Measurements from ENCODE around the gene FMO4.

The FMO4 gene

DNA sequence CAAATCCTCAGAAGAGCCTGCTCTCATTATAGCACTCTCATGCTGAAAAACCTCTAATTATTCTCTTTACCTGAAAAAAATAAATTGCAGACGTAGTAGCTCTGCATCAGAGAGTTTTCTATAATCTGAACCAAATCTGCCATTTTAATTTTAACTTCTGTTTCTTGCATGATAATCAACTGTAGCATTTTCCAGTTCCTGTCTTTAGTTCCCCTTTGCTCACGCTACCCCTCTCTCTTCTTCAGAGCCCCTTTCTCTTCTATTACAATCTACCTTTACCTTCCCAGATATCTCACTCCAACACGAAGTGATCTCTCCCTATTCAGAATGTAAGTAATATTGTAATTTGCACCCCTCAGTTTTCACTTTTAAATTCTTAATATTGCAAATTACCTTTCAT lies 34.3 kb upstream of the FMO4 start:
- Histone ChIP-seq H3K36me3 (ENCODE audit: control insufficient read depth in 2 of 2, insufficient read depth in 1 of 2, low read length in 2 of 2) (no peaks in the 10 kb centered on the region), H3K4me1 (ENCODE audit: control insufficient read depth, insufficient read depth, low read length) (no peaks in the 10 kb centered on the region), H3K9me3 (ENCODE audit: control insufficient read depth, insufficient read depth, low read depth, low read length) (no peaks in the 10 kb centered on the region), H3K4me3 (ENCODE audit: low read depth, low read length) (no peak overlapping the region), H3K27ac (ENCODE audit: extremely low read depth, low read depth, low read length) (no peak overlapping the region)
- POLR2A ChIA-PET: no interaction called here
- TF ChIP-seq ZFP69B (tag by site-specific recombination; IDR thresholded peaks at IDR 0.05): no peak
- no peak for TF ChIP-seq SCRT1 (tag by site-specific recombination; IDR thresholded peaks at IDR 0.05; ENCODE audit: borderline replicate concordance)
- TF ChIP-seq ZNF513 (tag by site-specific recombination; IDR thresholded peaks at IDR 0.05): no peak
- no peak for TF ChIP-seq PRDM1 (tag by site-specific recombination; IDR thresholded peaks at IDR 0.05)
- TF ChIP-seq ZNF426 (tag by site-specific recombination; IDR thresholded peaks at IDR 0.05): no peak
- TF ChIP-seq, protein P1, sequence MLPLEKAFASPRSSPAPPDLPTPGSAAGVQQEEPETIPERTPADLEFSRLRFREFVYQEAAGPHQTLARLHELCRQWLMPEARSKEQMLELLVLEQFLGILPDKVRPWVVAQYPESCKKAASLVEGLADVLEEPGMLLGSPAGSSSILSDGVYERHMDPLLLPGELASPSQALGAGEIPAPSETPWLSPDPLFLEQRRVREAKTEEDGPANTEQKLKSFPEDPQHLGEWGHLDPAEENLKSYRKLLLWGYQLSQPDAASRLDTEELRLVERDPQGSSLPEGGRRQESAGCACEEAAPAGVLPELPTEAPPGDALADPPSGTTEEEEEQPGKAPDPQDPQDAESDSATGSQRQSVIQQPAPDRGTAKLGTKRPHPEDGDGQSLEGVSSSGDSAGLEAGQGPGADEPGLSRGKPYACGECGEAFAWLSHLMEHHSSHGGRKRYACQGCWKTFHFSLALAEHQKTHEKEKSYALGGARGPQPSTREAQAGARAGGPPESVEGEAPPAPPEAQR (tag by site-specific recombination; IDR thresholded peaks at IDR 0.05): no peak
- no peak for TF ChIP-seq ZNF555 (tag by site-specific recombination; conservative IDR thresholded peaks at IDR 0.05)
- TF ChIP-seq ZNF654 (tag by site-specific recombination; IDR thresholded peaks at IDR 0.05; ENCODE audit: low read depth): no peak
- no peak for TF ChIP-seq PBX3 (CRISPR knock-in tag; IDR thresholded peaks at IDR 0.05)
- no peak for TF ChIP-seq ZNF292 (tag by site-specific recombination; IDR thresholded peaks at IDR 0.05; ENCODE audit: borderline replicate concordance, low read depth)
- TF ChIP-seq ZNF112 (tag by site-specific recombination; IDR thresholded peaks at IDR 0.05): no peak
- TF ChIP-seq ZNF777 (tag by site-specific recombination; IDR thresholded peaks at IDR 0.05; ENCODE audit: borderline replicate concordance): no peak
- TF ChIP-seq, protein P2, sequence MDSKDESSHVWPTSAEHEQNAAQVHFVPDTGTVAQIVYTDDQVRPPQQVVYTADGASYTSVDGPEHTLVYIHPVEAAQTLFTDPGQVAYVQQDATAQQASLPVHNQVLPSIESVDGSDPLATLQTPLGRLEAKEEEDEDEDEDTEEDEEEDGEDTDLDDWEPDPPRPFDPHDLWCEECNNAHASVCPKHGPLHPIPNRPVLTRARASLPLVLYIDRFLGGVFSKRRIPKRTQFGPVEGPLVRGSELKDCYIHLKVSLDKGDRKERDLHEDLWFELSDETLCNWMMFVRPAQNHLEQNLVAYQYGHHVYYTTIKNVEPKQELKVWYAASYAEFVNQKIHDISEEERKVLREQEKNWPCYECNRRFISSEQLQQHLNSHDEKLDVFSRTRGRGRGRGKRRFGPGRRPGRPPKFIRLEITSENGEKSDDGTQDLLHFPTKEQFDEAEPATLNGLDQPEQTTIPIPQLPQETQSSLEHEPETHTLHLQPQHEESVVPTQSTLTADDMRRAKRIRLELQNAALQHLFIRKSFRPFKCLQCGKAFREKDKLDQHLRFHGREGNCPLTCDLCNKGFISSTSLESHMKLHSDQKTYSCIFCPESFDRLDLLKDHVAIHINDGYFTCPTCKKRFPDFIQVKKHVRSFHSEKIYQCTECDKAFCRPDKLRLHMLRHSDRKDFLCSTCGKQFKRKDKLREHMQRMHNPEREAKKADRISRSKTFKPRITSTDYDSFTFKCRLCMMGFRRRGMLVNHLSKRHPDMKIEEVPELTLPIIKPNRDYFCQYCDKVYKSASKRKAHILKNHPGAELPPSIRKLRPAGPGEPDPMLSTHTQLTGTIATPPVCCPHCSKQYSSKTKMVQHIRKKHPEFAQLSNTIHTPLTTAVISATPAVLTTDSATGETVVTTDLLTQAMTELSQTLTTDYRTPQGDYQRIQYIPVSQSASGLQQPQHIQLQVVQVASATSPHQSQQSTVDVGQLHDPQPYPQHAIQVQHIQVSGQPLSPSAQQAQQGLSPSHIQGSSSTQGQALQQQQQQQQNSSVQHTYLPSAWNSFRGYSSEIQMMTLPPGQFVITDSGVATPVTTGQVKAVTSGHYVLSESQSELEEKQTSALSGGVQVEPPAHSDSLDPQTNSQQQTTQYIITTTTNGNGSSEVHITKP (tag by site-specific recombination; IDR thresholded peaks at IDR 0.05): no peak
- TF ChIP-seq GLI2 (tag by site-specific recombination; IDR thresholded peaks at IDR 0.05; ENCODE audit: borderline replicate concordance, low read depth): no peak
- TF ChIP-seq ZNF311 (tag by site-specific recombination; IDR thresholded peaks at IDR 0.05; ENCODE audit: borderline replicate concordance): no peak
- no peak for TF ChIP-seq ZNF350 (tag by site-specific recombination; IDR thresholded peaks at IDR 0.05)
- no peak for TF ChIP-seq ZNF549 (tag by site-specific recombination; IDR thresholded peaks at IDR 0.05)
- CTCF ChIA-PET: interaction anchor here (2.2 kb wide), 1 partner anchor 34 kb away, joined by 7 read pairs; the partner anchor contains the start of gene FMO4

DNA sequence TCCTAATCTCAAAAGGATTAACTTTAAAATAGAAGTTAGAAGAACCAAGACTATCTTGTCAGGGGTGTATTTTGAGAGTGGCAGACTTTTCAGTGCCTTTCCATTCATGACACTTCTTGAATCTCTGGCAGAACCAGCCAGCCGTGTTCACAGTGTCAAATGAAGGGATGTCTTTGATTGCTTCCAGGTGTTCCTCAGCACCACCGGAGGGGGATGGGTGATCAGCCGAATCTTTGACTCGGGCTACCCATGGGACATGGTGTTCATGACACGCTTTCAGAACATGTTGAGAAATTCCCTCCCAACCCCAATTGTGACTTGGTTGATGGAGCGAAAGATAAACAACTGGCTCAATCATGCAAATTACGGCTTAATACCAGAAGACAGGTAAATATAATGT lies 33.4 kb upstream of the FMO4 start:
- no peaks in the 10 kb centered on the region for H3K4me1 ChIP-seq (ENCODE audit: control insufficient read depth, insufficient read depth, low read length)
- TF ChIP-seq ZNF529 (tag by site-specific recombination; IDR thresholded peaks at IDR 0.05; ENCODE audit: insufficient replicate concordance) (no peak), BCL11A (tag by site-specific recombination; IDR thresholded peaks at IDR 0.05; ENCODE audit: low read depth) (no peak), YY1 (tag by site-specific recombination; IDR thresholded peaks at IDR 0.05) (no peak), ZFP3 (tag by site-specific recombination; IDR thresholded peaks at IDR 0.05; ENCODE audit: low read depth) (no peak)
- TF ChIP-seq, protein P3, sequence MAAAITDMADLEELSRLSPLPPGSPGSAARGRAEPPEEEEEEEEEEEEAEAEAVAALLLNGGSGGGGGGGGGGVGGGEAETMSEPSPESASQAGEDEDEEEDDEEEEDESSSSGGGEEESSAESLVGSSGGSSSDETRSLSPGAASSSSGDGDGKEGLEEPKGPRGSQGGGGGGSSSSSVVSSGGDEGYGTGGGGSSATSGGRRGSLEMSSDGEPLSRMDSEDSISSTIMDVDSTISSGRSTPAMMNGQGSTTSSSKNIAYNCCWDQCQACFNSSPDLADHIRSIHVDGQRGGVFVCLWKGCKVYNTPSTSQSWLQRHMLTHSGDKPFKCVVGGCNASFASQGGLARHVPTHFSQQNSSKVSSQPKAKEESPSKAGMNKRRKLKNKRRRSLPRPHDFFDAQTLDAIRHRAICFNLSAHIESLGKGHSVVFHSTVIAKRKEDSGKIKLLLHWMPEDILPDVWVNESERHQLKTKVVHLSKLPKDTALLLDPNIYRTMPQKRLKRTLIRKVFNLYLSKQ (tag by site-specific recombination; IDR thresholded peaks at IDR 0.05; ENCODE audit: borderline replicate concordance): no peak
- H3K27ac ChIP-seq (ENCODE audit: extremely low read depth, low read depth, low read length): no peak overlapping the region
- ChIA-PET CTCF (interaction anchor here (0.6 to 2.2 kb wide), 2 partner anchors 33 to 880 kb away, joined by 3 to 7 read pairs; partner anchors contain the start of gene FMO4), POLR2A (no interaction called here)
- no peaks in the 10 kb centered on the region for H3K36me3 ChIP-seq (ENCODE audit: control insufficient read depth in 2 of 2, insufficient read depth in 1 of 2, low read length in 2 of 2)
- no peak overlapping the region for H3K4me3 ChIP-seq (ENCODE audit: low read depth, low read length)
- no peaks in the 10 kb centered on the region for H3K9me3 ChIP-seq (ENCODE audit: control insufficient read depth, insufficient read depth, low read depth, low read length)

All from HEK293 (cell line).